Islet precursor cell (in vitro differentiated cells): Measurements from ENCODE around the gene AZI2.

Experiments
- DNase-seq: peaks from one replicate; pipeline ENCODE4 v3.0.0-alpha.2; 2018

The AZI2 gene, protein sequence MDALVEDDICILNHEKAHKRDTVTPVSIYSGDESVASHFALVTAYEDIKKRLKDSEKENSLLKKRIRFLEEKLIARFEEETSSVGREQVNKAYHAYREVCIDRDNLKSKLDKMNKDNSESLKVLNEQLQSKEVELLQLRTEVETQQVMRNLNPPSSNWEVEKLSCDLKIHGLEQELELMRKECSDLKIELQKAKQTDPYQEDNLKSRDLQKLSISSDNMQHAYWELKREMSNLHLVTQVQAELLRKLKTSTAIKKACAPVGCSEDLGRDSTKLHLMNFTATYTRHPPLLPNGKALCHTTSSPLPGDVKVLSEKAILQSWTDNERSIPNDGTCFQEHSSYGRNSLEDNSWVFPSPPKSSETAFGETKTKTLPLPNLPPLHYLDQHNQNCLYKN

DNA sequence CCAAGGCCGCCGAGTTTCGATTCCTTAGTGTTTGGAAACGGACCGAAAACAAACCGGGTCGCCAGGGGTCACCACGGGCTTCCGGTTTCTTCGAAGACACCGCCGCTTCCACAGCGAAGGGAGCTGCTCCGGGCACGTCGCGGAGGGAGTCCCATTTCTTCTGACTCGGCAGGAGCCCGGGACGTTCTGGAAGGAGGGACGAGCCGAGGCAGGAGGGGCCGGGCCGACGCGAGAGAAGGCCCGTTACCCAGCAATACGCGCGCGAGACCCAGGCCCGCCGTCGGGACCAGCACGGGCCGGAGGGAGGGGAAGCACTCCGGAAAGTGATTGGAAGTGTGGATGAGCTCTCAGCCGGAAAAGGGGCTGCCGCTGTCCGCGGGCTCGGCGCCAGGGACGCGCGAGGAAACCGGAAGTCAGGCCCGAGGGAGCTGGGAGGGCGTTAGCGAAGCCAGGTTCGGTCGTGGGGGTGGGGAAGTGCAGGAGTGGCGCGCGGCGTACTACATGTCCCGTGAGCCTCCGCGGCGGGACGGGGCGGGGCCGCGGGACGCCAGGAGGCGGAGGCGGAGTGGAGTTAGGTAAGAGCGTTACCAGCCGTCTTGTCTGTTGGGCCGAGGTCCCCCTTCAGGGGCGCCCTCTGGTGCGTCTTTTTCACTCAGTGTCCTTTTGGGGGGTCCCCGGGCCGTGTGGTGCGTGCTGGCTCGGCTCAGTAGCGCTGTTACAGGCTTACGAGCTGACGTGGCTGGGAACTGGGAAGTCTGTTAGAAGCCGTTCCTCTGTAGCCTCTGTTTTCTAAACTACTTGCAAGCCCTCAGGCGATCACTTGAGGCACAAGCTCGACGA, at the start of gene AZI2, which contains the start of gene ZCWPW2:
TSS of gene AZI2 (minus strand) at position 196 of the 840 bp plus-strand sequence. CDS start 8,207 bp downstream, outside the sequence.
TSS of gene ZCWPW2 (plus strand) at position 93 of the 840 bp plus-strand sequence. CDS start 64,348 bp downstream, outside the sequence.
- DNase-seq: peak; percentile 98

DNA sequence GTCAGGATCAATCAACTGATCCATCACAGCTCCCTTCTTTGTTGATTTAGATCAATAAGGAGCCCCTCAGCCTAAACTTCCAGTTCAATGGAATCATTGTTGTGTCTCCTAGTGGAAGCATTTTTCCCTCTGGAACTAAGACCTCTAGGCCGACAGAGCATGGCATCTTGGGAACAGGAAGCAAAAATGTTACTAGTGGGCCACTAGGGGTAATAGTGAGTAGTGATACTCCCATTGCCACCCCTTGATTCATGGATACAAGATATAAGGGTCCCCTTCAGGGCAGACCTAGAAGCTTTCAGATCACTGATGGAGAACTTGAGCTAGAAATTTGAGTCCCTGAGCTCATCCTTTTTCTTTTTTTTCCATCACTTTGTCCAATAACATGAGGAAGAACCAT, 40.4 kb upstream of the AZI2 start:
- DNase-seq: no peak

DNA sequence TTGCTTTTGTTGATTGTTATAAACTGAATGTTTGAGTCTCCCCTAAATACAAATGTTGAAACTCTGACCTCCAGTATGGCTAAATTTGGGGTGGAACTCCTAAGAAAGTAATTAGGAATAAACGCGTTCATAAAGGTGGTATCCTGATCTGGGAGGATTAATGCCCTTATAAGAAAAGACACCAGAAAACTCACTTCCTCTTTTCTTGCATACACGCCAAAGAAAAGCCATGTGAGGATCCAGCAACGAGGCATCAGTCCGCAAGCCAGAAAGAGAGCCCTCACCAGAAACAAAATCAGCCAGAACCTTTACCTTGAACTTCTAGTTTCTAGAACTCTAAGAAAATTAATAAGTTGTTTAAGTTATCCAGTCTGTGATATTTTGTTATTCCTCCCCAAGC, 37.4 kb upstream of the AZI2 start:
- DNase-seq: no peak

DNA sequence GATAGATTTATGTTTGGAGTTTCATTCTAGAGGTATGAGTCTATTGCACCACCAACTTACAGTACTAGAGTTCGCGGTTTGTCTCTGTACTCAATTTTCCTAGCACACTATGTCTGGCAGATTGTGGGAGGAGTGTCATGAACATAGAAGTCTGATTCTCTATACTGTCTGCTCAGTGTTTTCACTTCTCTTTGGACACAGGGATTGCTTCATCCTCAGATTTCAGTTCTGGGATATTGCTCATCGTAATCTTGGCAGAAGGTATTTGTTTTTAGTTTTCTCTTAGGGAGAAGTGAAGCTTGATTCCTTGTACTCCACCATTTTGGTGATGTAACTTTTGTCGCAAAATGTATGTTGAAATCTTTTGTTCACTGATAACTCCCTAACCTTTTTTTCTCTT, 27.8 kb upstream of the AZI2 start:
- DNase-seq: no peak

DNA sequence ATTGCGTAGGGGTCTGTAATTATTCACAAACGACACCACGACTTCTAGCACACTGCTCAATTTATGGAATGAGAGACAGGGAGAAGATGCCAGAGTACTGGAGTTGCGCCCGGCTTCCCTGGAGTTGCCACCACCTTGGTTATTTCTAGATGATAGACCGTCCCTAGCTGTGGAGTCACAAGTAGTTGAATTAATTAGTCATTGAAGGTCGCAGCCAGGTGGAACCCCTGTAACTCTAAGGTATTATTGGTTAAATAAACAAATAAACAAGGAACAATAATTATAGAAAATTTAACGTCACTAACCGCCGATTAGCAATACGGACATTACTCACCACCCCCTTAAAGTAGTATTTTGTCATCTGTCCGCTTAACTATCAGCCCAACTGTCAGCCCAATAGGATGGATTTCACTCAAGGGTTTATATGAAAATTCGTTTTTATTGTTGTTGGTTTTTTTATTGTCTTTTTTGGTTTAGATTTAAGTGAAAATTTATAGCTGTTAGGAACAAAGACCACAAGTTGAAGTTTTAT, 911 bp upstream of the AZI2 start:
- no peak for DNase-seq

DNA sequence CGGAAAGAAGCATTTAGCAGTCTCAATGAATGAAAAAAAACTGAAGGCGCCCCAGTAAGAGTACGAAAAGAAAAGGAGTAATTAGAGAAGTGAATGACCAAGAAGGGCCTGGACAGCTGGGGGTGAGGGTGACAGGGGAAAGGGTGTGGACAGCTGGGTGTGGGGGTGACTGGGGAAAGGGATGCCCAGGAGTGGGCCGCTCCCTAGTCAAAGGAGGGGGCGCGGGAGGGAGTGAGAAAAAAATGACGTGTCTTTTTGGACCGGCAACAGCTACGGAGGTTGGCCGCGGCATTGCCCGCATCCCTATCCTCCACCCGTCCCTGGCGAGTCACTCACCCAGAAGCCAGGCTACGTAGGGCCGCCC, 377 bp downstream of the AZI2 start:
- no peak for DNase-seq

DNA sequence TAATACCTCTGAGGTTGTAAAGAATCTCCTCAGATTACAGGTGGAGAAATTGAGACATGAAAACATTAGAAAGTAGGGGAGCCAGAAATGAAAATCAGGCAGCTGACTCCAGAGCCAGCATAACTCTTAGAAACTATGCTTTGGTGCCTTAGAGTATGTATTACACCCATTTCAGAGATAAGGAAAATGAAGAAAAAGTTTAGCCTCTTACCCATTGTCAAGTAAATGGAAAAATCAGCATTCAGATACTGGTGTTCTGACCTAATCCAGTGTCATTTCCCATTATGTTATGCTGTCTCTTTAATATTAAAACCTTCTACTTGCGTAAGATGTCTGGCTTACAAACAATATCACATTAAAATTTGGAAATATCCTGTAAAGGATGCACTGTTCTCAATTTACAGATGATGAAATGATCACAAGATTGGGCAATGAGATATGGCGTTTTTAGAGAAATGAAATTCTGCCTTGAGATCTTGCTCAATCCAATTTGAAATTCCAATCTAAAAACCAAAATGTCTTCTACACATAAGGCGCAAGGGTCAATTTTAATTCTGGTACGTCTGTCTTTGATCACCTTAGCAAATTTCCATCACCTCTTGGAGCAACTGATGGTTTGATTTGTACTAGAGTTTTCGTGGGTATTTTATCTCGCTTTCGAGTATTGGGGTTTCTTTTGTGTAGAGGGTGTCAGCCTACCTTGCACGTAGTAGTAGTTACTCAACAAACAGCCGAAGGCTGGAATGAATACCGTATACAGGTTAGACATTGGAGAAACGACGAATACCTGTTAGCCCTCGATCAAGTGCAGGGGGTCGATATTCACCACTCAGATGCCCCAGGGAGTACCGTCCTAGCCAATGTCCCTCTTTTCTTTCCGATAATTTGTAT, 1.0 kb downstream of the AZI2 start:
- peak; percentile 50 for DNase-seq

DNA sequence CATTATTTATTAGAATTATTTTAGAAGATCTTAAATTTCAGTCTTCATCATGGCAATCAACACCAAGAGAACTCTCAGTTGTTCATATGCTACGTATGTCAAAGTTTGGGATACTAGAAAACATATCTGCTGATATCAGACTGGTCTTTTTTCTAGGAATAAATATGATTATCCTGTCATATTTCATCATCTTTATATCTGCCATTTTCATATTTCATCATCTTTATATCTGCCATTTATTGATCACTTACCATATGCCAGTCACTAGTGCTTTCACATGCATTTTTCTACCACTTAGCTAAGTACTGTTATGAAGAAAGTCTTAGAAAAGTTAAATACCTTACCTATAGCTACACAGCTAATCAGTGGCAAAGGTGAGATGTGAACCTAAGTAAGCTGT, 2.9 kb downstream of the AZI2 start:
- DNase-seq: no peak

DNA sequence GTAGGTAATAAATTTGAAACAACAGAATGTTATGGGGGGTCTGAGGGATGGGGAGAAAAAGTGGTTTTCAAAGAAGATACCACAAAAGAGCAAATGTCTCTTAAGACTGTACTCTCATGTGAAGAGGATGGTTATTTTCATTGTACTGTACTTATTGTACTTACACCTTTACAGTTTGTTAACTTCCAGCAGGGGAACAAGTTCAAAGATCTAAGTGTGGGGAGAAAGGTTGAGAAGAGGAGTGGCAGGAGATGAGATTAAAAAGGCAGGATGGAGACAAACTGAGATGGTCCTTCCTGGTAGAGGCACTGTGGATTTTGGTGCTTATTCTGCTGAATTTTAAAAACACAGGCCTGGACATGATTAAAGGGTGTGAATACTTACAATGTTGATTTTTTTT, 5.5 kb downstream of the AZI2 start:
- DNase-seq: no peak

DNA sequence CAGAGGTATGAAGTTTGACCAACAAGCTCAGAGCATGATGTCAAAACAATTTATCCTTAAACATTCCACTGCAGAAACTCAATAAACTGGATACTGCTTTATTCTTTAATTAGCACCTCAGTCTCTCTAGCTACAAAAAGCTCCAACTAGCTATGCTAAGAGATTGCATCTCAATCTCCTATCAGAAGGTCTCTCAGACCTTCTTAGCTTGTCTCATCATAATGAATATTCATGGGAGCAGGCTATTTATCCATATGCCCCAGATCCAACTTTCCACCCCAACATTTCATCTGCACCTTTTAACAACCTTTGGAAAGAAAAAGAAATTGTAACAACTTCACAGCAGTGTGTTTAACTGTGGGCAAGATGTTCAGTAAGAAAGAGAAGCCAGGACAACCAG, 11.4 kb downstream of the AZI2 start:
- no peak for DNase-seq

DNA sequence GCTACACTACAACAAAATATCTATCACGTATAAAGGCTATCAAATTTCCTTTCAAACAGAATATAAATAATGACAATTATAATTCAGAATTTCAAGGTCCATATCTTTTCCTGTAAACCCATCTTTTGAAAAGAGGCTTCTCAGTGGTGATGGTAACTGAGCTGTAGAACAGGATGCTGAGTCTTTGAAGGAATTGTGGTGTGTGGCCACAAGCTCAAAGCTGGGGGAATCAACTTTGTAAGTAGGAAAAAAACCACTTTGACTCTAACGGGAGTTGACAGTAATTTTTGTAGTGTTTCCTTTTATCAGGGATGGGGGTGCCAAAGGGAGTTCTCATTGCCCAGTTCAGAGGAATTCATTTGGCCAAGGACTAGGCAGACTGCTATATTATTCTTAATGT, 13.4 kb downstream of the AZI2 start:
- no peak for DNase-seq

DNA sequence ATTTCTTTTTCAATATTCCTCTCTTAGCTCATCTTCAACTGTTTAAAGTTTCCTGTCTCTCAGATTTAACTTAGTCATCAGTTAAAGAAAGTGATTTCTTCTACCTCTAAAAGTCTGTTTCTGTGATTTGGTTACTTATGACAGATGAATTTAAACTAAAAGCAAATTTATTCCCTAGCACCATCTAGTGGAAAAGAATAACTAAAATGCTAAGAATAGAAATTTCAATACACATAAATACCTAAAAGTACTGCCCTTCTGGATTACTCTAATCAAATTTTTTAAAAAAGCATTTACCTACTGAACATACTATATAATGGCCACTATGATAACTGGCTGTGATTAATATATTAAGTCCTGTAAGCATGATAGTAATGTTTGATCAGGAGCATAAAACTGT, 14.1 kb downstream of the AZI2 start:
- no peak for DNase-seq

DNA sequence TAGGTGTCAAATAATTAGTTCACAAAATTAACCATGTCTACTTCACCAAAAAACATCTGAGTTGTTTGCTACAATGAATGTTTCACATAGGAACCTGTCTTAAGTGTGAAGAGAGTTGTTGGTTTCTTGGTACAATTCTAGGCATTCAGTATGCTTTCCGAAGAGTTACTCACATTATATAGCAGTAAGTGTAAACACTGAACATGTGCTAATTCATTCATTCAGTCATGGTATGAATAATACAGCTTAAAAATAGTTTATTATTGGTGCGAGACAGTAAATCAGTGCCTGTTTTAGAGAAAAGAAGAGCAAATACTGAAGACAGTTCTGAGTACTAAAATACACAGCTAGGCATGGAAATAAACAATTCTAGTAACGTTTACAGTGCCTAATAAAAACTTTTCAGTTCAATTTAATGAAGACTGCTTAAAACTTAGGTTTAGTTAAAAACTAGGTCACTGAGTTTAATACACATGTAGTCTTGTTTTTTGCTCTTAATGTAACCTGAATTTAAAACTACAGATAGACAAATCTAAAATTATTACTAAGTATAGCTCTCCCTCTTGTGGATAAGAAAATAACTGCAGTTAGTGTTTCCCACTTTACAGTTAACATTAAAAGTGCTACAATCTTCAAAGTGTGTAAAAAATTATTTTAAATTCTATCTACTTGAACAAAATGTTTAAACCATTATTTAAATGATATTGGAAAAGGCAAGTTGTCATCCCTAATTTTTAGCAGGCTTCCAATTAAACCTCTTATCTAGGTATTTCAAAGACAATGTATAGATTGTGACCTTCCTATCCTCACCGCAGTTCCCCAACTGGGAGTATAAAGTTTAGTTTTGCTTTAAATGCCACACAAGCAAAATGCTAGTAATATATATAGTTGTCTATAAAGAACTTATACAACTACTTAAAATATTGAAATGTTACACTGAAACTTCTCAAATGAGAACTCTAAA, 20.2 kb downstream of the AZI2 start:
- no peak for DNase-seq

DNA sequence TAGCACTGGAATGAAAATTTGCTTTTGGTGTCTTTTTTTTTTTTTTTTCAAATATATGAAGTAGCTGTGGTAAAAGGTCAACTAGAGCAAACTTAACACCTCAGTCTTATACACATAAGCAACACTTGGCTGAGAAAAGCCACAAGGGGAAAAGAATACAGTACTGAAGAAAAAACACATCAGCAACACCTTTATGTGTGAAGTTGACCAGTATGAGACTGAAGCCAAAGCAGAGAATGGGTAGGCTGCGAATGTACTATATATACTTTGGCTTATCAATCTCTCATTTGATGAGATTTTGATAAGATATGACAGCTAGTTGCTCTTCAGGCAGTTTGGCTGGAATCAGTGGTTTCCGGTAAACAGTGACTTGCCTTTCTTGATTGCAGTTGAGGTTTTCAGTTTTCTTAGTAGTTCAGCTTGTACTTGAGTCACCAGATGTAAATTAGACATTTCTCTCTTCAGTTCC, 22.1 kb downstream of the AZI2 start:
- DNase-seq: no peak

DNA sequence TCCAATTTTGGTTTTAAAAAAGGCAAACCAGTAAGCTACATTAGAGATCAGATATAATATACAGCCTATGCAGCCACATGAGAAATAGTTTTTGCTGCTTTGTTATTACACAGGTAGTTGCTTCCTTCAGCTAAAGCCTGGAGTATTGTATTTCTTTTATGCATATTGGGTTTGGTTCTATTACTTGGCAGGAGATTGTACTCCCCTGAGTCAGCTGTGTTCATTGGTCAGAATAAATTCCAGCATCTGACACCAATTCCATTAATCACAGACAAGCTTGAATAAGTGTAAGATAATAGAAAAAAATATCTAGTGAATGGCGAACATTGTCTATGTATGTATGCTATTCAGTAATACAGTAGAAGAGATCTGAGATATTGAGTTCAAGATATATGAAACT, 26.2 kb downstream of the AZI2 start:
- no peak for DNase-seq

DNA sequence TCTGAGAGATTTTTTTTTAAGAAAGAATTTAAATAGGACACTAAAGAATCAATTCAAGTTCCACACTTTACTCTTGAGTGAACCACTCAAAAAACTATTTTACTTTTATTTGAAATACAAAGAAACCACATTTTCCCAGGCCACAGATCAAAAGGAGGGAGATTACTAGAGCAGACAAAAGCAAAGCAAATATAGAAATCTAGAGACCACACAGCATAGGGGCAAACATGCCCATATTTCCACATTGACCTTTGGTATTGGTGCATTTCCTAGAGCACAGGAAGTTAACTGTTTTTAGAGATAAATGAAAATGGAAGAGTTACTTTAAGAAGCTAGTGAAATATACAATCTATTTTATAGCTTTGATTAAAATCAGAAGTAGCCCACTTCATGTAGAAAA, 27.6 kb downstream of the AZI2 start:
- DNase-seq: no peak

DNA sequence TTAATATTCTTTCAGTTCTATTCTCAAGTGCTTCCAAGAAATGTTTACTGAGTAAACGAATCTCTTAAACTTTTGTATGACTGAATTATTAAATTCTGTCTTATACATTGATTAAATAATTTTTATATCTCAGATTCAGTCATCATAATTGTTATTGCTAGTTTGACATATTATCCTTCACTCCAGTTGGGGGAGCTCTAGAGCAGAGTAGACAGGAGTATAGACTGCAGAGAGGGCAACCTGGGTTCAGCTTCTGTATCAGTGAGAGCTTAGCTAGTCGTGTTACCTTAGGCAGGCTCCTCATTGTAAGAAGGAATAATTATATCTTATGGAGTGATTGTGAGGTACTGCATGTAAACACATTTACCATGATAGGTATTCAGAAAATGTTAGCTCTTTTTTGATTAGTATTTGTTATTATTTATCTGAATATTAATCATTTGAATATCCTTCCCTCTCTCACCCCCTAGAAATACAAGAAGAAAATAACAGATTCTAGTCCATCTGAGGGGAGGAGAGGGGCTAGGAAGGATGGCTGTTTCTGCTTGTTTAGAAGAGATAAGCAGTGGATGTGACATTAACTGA, 31.1 kb downstream of the AZI2 start:
- DNase-seq: no peak

DNA sequence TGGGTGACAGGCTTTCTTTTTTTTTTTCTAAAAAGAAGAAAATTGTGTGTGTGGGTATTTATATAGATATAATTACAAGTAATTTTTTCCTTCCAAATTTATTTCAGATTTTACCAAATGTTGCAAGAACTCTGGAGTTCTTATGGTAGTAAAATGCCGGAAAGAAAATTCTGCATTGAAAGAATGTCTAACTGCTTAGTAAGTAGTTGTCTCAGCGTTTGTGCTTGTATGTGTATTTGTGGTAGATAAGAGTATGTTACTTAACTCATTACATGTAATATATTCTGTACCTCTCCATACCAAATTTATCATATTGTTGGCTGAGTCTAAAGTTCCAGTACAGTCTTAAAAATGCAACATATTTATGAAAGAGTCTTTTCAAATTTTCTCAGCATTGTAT, 32.4 kb downstream of the AZI2 start:
- DNase-seq: no peak

DNA sequence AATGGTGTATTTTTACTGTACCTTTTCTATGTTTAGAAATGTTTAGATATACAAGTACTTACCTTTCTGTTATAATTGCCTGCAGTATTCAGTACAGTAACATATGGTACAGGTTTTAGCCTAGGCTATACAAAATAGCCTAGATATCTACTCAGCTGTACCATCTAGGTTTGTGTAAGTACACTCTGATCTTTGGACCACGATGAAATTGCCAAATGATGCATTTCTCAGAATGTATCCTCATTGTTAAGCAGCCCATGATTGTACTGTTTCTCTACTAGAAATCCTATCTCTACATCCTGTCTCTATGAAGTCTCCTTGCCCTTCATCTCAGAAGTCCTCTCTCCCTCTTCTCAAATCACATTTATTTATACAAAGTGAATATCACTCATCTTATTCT, 32.9 kb downstream of the AZI2 start:
- DNase-seq: no peak

DNA sequence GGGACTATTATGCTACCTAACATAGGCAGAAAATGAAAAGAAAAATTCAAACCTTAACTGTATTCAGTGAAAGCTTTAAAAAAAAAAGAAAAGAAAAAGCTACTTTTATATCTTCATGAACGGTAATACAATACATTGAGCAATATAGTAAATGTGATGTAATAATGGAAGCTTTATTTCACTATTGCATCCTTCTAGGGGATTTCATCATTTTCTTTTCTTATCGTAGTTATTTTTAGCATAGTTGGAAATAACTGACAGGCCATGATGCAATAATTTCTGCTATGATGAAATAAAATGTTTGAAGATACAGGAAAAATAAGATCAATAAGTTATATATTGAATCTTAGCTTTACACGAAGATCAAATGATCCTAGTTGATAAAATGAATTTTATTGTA, 40.4 kb downstream of the AZI2 start:
- no peak for DNase-seq

DNA sequence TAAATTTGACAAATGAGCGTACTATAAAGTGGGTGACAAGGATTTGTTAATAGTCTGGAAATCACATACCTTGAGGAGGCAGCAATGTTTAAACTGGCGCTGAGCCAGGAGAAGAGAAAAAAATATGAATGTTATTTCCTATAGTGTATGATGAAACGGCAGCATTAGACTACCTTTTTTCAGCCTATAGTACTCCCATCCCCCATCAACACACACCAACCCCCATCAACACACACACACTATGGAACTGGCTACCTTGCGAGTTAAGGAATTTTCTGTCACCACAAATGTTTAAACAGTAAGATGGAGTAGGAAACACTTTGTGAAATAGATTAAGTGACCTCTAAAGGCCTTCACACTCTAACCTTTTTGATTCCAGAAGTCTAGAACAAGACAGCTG, 46.9 kb downstream of the AZI2 start:
- no peak for DNase-seq
